Amniotic stem cell (primary cell): ENCODE results near the gene UMAD1.

Experiments
- DNase-seq: peaks from one replicate; lab custom pipeline; 2025; lab: John Stamatoyannopoulos, UW

UMAD1 gene

DNA sequence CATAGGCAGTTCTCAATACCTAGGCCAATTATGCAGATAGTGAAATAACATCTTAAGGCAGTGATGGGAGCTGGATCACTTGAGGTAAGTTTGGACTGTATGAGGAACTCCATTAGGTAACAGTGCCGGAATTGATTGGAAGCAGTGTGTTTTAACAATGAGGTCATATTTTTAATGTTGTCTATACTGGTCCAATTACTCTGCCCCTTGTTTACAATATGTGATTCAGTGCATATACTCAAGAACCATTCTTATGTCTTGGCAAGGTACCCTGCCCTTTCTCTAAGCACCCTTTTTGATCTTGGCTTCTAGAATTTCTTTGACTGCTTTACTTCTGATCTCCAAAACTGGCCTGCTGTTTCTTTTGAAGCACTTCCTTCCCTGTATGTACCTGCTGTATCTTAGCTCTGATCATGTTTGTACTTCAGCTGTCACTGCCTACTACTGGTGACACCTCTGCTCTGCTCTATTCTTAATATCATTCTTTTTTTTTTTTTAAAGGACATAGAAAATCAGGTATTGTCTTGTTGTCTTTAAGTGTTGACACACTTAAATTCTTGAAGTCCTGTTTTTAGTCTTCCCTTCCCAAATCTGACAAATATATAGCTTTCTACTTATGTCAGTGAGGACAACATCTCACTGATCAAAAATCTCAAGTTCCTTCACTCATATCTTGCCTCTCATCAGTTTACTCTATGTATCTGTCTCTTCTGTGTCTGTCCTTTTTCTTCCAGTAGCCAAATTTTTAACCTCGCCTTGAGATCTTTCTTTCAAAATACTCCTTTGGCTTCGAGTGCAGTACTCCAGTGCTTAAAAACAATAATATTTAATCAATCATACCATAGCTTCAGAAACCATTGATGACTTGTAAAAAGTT is 124.2 kb downstream of the UMAD1 start:
- DNase-seq, result no peak

- DNase-seq, result no peak
These were observed 124.9 kb downstream of the UMAD1 start for GRCh38 chr7:7765422-7765821.

GRCh38 chr7:7766671-7767070 is 126.1 kb downstream of the UMAD1 start:
- no peak for DNase-seq

- no peak for DNase-seq
These were observed 128.6 kb downstream of the UMAD1 start for GRCh38 chr7:7768977-7769709.

DNA sequence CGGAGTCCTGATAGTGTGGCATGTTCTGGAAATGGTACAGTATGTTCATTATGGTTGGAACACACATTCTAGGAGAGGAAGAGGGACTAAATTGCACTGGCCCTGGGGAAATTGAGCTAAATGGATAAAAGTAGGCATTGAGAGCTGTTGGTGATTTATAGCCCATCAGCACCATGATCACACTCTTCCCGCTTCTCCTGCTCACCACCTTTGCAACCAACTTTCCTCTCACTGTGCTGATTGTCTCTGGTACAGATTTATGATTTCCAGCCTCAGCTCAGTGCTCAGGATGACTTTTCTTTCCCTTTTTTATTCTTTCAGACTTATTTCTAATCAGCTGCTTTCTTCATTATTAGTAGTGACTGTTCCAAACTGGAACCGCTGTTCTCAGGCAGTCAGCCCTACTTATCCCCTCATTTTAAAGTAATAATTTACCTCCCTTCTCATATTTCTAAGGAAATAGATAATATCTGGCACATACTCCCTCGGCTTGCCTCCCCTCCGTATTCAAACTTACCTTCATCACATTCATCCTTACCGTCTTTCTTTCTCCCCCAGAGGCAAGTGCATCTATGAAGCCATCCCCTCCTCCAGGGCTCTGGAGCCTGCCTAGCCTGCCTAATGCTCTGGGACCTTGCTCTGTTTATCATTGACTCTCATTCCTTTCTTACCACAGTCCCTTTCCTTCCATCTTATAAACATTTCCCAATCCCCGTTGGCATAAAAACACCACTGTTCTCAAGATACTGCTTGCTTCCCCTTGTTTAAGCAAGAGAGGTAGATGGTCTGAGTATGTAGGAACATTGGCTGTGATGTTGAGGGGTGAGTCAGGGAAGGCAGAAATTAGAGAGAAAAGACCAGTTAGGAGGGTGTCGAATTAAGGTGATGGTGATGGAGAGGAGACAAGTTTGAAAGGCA is 129.4 kb downstream of the UMAD1 start:
- DNase-seq, result no peak

DNA sequence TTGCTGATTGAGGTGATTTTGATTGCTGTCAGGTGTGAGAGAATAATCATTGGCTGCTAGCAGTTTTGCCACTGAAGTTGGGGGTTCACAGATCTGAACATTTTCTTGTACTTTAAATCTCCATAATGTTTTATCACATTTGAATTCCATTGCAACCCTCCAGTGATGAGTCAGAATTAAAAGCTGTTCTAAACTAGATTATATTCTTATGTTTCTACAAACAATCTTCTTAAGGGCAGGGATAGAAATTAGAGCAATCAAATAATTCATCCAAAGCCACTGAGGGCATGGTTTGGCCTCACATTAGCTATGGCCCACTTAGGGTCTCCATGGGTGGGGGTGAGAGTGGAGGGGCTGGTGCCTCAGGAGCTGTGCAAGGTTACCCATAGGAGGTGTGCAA is 130.9 kb downstream of the UMAD1 start:
- DNase-seq, result no peak

DNA sequence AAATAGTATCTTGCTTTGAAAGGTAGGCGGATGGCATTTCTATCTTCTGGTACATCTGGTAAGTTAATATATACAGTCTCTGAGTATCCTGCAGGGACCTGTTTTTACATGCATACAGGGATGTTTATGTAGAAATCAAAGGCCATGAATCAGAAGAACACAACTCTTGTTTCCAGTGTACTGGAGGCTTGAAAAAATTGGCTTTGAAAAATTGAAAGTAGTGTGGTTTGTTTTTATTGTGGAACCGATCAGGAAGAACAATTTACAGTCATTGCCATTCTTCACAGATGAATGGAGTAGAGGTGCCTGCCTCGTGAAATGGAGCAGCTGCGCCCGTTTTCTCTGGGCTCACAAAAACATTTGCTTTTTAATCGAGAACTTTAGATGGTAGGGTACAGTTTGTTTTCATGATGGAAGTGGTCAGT is 131.9 kb downstream of the UMAD1 start:
- no peak for DNase-seq

GRCh38 chr7:7773334-7774309 is 133.1 kb downstream of the UMAD1 start:
- DNase-seq, result no peak

GRCh38 chr7:7779888-7780287 is 139.3 kb downstream of the UMAD1 start:
- no peak for DNase-seq

- no peak for DNase-seq
These were observed 142.4 kb downstream of the UMAD1 start for GRCh38 chr7:7783001-7783400.

DNA sequence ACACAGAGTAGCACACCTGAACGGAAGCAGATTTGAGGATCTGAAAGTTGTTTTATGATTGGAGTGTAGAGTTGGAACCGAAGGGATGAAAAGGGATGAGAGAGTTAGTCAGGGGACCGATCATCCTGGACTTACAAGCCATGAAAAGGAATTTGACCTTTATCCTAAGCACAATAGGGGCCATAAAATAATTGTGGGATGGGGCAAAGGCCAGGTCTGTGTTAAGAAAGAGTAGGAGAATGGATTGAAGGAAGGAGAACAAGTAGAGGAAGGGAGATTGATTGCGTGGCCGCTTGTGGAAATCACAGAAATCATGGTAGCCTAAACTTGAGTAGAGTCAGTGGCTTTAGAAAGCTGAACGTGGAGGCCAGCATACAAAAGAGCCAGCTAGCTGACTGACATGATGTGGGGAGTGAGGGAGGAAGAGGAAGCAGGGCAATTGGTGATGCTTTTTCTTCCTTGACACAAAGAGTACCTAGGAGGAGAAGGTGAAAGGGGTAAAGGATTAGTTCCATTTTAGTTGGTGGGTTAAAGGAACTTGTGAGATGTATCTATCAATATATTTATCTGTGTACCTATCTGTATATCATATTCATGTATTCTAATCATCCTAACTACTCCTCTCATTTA is 144.9 kb downstream of the UMAD1 start:
- DNase-seq, result no peak

DNA sequence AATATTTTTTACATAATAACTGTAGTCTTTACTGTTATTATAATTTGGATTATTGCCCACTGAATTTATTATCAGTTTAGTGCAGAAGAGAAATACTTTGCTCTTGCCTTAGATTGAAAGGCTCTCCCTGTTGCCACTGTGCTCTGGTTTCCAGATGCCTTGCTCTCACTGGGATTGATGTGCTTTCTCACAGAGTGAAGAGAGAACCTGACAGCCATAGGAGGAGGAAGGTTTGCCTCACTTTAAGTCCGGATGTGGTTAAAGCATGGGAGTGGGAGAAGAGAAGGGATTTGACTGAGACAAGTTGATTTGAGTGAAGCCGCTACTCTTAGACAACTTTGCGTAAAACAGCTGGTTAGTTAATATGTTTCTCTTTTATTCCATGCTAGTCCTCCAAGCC is 146.0 kb downstream of the UMAD1 start:
- DNase-seq, result no peak

DNA sequence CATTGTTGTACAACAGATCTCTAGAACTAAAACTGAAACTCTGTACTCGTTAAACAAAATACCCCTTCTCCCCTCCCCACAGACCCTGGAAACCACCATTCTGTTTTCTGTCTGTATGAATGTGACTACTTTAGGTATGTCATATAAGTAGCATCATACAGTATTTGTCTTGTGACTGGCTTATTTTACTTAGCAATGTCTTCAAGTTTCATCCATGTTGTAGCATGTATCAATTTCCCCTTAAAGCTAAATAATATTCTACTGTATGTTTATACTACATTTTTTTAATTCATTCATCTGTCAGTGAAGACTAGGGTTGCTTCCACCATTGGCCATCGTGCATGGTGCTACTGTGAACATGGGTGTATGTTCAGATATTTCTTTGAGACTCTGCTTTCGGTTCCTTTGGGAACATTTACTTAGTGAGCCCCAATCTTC is 149.0 kb downstream of the UMAD1 start:
- DNase-seq, result no peak

GRCh38 chr7:7790041-7790741 is 149.6 kb downstream of the UMAD1 start:
- DNase-seq, result no peak

DNA sequence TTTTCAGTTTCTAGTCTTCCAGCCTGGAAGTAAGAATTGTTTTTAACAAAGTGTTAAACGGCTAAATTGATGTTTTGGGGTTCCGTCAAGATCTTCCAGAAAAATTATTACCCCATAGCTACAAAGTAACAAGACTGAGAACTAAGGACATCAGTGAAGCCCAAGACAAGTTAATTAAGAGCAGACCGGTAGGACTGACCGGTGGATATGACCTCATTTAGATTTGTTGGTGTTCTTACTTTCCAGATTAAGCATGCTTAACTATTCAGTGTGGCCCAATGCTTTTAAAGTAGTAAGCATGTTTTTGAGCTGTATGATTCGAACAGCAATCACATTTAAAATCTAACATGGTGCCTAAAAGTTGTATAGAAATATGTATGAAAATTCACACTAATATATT is 151.0 kb downstream of the UMAD1 start:
- no peak for DNase-seq

DNA sequence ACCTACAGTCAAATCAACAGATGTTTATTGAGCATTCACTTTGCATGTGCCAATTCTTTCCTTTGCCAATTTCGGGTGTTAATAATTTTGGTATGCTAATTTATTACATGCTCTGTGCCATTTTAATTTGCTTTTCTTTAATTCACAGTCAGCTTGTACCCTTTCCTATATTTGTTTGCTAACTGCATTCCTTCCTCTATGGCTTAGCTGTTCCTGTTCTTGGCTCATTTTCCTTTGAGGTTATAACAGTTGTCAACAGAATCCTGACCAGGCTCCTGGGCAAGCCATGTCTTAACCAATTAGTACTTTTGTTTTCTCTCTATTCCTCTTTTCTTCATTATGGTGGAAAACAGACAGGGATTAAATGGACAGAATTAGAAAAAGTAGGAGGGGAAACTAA is 151.5 kb downstream of the UMAD1 start:
- DNase-seq, result no peak

- no peak for DNase-seq
These were observed 152.7 kb downstream of the UMAD1 start for GRCh38 chr7:7793249-7793648.

GRCh38 chr7:7793921-7794320 is 153.4 kb downstream of the UMAD1 start:
- no peak for DNase-seq

GRCh38 chr7:7795203-7795602 is 154.7 kb downstream of the UMAD1 start:
- DNase-seq, result no peak

DNA sequence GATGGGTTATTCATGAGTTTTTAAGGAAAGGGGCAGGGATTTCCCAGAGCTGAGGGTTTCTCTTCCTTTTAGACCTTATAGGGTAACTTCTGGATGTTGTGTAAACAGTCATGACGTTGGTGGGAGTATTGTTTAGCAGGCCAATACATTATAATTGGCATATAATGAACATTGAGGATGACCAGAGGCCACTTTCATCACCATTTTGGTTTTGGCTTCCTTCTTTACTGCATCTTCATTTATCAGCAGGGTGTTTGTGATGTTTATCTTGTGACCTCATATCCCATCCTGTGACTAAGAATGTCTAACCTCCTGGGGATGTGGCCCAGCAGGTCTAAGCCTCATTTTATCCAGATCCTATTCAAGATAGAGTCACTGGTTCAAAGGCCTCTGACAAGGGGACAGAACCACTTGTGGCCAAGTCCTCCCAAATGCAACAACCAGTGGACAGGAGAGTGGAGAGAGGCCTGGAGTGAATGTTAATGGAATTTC is 155.1 kb downstream of the UMAD1 start:
- no peak for DNase-seq
